GM06990 (cell line): Measurements from ENCODE around the gene NEK10.

Experiments used
- DNase-seq: peaks from one replicate; pipeline ENCODE4 v3.0.0-alpha.2; 2011; ENCODE audit not compliant: insufficient read length; ENCODE audit errors: extremely low read depth
- H3K27me3 ChIP-seq: replicated peaks from 2 replicates; pipeline ENCODE4 v1.6.0; 2011; ENCODE audit warnings: low read length; ENCODE audit not compliant: control insufficient read depth, insufficient read depth
- H3K36me3 ChIP-seq: 2 replicates; pipeline ENCODE4 v1.5.1; 2011; ENCODE audit warnings: low read length; ENCODE audit not compliant: control insufficient read depth, insufficient read depth
- H3K4me3 ChIP-seq: replicated peaks from 2 replicates; pipeline ENCODE4 v1.5.1; 2011; ENCODE audit warnings: low read depth, mild to moderate bottlenecking, control low read depth, low read length
- CTCF ChIP-seq: IDR thresholded peaks from 2 replicates; pipeline ENCODE4 v1.5.1; 2011; ENCODE audit warnings: low read length, control low read depth, mild to moderate bottlenecking, inconsistent platforms; ENCODE audit not compliant: insufficient read depth, poor library complexity, severe bottlenecking

Gene NEK10

GRCh38 chr3:27317096-27317495 is 52.1 kb downstream of the NEK10 start:
- no peaks in the 10 kb centered on the region for H3K27me3 ChIP-seq
- TF ChIP-seq CTCF, result no peak
- no peak for DNase-seq
- H3K36me3 ChIP-seq, result no peaks in the 10 kb centered on the region
- H3K4me3 ChIP-seq, result no peak overlapping the region

- Histone ChIP-seq H3K27me3 (no peaks in the 10 kb centered on the region), H3K4me3 (no peak overlapping the region), H3K36me3 (no peaks in the 10 kb centered on the region)
- no peak for DNase-seq
- no peak for TF ChIP-seq CTCF
Measured at GRCh38 chr3:27315003-27315402, 54.2 kb downstream of the NEK10 start.

- no peak for DNase-seq
- no peak overlapping the region for H3K4me3 ChIP-seq
- peak; percentile 63 for TF ChIP-seq CTCF
- H3K36me3 ChIP-seq, result no peaks in the 10 kb centered on the region
- H3K27me3 ChIP-seq, result no peaks in the 10 kb centered on the region
Measured at GRCh38 chr3:27312044-27312668, 57.0 kb downstream of the NEK10 start.

- Histone ChIP-seq H3K36me3 (no peaks in the 10 kb centered on the region), H3K4me3 (no peak overlapping the region), H3K27me3 (no peaks in the 10 kb centered on the region)
- no peak for DNase-seq
- TF ChIP-seq CTCF, result no peak
Measured at GRCh38 chr3:27311400-27311799, 57.8 kb downstream of the NEK10 start.

- H3K4me3 ChIP-seq, result no peak overlapping the region
- no peak for DNase-seq
- TF ChIP-seq CTCF, result no peak
- no peaks in the 10 kb centered on the region for H3K36me3 ChIP-seq
- no peaks in the 10 kb centered on the region; the same call in 1 of the 2 replicates for H3K27me3 ChIP-seq
Measured at GRCh38 chr3:27310688-27311087, 58.5 kb downstream of the NEK10 start.

GRCh38 chr3:27307566-27307965 is 61.6 kb downstream of the NEK10 start:
- Histone ChIP-seq H3K36me3 (no peaks in the 10 kb centered on the region), H3K4me3 (no peak overlapping the region), H3K27me3 (no peaks in the 10 kb centered on the region; the same call in 1 of the 2 replicates)
- no peak for TF ChIP-seq CTCF
- DNase-seq, result no peak
